GM12874 (cell line): ENCODE measurements around the gene CNPY1.

Source experiments
- TF ChIP-seq, protein P1 (sequence below): IDR thresholded peaks from 2 replicates; pipeline ENCODE4 v1.5.1; 2011; ENCODE audit warnings: low read depth, mild to moderate bottlenecking, control low read depth, low read length, moderate library complexity; ENCODE audit not compliant: insufficient read depth

CNPY1 gene

DNA sequence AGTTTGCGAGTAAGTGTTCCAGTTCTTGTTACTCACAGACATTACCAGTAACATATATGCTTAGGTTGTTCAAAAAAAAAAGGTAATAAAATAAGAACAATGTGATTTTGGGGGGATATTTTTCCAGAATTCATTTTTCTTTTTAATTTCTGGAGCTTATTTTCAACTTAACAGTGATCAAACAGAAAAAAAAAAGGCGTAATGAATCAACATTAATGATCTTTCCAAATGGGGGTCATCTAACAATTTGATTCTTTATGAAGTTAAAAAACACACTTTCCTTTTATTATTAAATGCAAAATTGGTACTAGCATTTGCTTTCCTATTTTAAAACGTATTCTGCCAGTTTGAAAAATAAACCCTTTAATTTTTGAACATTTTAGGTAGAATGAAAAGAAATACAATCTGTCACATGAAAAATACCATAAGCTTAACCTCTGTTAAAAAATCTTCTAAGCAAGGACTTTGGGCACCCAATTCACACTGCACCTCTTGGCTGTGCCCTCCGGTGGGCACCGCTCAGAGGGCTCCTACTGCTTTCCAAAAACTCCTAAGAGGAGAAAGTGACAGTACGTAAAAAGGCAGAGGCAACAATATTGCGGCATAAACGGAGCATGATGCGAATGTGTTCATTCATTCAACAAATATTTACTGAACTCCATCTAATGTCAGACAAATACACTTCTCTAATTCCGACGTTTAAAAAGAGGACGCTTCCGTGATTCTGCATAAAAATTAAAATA lies 32.6 kb downstream of the CNPY1 start:
- TF ChIP-seq, protein P1, sequence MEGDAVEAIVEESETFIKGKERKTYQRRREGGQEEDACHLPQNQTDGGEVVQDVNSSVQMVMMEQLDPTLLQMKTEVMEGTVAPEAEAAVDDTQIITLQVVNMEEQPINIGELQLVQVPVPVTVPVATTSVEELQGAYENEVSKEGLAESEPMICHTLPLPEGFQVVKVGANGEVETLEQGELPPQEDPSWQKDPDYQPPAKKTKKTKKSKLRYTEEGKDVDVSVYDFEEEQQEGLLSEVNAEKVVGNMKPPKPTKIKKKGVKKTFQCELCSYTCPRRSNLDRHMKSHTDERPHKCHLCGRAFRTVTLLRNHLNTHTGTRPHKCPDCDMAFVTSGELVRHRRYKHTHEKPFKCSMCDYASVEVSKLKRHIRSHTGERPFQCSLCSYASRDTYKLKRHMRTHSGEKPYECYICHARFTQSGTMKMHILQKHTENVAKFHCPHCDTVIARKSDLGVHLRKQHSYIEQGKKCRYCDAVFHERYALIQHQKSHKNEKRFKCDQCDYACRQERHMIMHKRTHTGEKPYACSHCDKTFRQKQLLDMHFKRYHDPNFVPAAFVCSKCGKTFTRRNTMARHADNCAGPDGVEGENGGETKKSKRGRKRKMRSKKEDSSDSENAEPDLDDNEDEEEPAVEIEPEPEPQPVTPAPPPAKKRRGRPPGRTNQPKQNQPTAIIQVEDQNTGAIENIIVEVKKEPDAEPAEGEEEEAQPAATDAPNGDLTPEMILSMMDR: no peak

DNA sequence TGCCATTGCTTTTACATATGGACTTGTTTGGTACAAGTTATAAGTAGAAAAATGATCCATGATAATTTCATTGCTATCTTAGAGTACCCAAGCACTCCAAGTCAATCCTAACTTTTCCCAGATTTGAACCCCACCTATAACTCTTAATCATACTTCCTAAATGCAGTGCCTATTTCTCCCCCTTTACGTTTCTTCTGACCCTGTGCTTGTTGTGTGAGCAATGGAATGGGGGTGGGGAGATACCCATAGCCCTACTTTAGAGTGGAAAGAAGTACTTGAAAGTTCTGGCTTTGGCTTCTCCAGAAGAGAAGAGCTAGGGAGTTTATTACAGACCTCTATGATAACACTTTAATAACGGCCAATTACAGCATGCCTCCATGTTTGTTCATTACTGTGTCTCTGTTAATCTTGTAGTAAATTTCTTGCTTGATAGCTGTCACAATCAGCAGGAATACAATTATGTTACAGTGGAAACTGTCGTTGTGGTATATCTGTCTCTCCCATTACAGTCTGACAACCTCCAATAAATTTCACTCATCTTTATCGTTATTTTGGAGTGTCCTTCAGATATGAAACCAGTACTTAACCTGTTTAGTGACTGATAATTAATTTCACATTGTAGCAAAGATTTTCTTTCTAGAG lies 34.0 kb downstream of the CNPY1 start:
- TF ChIP-seq, protein P1: no peak

DNA sequence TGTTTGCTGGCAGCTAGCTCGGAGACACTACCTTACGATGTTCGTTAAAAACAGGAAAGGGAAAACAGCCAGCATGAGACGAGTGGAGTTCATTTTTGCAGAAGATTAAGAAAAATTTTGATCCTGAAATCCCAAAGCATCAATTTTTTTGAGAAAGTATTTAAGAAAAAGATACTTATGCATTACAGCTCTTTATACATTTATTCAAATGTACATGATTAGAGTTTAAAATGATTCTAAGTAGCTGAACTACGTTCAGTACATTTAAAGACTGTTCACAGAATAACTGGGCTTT lies 34.7 kb downstream of the CNPY1 start:
- TF ChIP-seq, protein P1: no peak

DNA sequence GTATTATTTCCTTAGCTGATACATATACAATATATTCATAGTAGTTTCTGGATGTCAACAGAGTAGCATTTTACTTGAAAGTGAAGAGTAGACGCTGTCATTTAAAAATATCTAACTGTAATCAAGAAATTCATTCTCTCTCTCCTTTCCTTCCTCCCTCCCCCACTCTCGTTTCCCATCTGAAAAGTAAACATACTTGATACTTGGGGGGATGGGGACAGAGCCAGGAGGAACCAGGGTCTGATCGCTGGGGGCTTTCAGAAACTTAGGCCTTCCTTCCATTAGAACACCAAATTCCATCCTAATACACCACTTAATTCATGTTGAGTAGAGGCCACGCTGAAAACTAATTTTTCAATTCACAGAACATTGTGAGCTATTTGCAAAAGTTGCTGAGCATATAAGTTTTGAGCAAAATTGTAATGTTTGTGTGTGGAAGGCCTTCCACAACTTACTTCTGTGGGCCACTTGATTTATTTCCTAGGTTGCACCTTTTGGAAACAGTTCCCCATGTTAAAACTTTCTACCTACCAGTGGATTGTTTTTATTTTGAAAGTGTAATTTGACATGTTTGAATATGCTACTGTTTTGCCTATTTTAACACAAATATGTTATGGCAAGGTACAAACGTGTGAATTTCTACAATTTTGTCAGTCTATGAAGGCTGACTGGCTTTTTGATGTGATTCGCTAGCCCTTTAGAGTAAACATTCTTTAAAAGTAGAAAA lies 35.2 kb downstream of the CNPY1 start:
- TF ChIP-seq, protein P1: no peak

DNA sequence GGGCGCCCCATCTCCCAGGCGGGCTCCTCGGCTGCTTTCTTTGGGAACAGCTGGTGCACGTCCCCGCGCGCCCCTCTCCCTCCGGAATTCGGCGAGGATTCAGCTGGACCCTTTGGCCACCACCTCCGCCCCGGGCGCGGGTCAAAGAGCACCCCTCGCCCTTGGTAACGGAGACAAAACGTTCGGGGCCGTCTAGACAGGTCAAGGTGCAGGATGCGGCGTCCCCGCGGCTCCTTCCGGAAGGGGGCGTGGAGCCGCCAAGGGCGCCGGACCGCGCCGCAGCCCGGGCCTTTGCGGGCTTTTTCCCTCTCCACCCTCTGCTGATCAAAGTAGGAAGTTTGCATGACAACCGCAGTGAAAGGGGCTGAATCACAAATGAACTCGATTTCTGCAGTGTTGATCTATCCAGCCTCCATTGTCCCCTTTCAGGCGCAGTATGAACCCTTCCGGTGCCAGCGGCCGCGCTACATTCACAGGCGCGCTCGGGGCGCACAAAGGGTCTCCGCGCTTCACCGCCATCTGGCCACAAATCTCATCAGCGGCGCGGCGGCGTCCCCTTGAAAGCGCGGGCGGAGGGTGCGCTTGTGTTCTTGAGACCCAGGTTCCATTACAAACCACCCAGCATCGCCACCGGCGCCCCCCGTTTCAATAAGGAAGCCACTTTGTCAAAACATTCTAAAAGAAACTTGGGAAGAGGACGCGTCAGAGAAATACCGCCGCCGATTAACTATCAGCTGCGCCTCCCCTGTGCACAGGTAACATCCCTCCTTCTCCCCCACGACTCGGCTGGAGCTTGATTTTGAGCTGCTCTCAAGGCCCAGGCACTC lies 36.4 kb downstream of the CNPY1 start:
- TF ChIP-seq, protein P1: 0 out of 2 replicates have a peak, but pooled peaks have one; percentile 8

DNA sequence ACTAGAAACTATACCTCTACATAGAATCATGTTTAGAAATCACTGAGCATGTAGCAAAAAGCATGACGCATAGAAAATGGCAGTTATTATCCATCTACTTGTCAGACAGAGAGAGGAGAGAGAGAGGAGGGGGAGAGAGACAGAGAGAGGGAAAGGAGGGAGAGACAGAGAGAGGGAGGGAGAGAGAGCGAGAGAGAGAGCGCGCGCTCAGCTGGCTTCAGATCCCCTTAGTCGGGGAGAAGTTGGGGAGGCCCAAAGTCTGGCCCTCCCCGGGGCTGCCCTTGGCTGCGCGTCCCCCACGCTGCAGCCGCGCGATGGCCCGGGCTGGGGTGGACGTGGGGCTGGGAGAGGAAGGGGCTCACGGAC lies 37.0 kb downstream of the CNPY1 start:
- TF ChIP-seq, protein P1: no peak
